Psoas muscle (tissue), 8 donors: Measurements from ENCODE around the gene COL26A1. TPM values are rescaled to one million over a fixed set of nuclear protein-coding genes. Genes with fewer than 3 reads are reported as not detected.
A peak's percentile ranks its signal among the peaks of the same experiment; 100 is the strongest.

Experiments
- ATAC-seq, 4 donors: fragments of 200-7000 bp; cut with Tn5 transposase; one replicate each; pipeline ENCODE4 v1.9.1; 2020; ENCODE audit warnings: moderate library complexity in 3 of 4, mild to moderate bottlenecking in 2 of 4
- DNase-seq, 2 donors: peaks; one replicate each; pipeline ENCODE4 v3.0.0-alpha.2; 2020
- H3K27ac ChIP-seq: fragments of 200-600 bp; one replicate; pipeline ENCODE4 v1.8.0; 2022
- H3K27me3 ChIP-seq, 3 donors: fragments of 200-600 bp in 1 of 3; one replicate each; pipeline versions ENCODE4 v1.6.1 to v1.8.0; 2013 to 2022; ENCODE audit warnings: low read length in 2 of 3, mild to moderate bottlenecking in 2 of 3, moderate library complexity in 1 of 3; ENCODE audit not compliant: insufficient read depth in 3 of 3
- H3K36me3 ChIP-seq, 2 donors: fragments of 200-600 bp in 1 of 2; one replicate each; pipeline versions ENCODE4 v1.6.1 to v1.8.0; 2013 to 2022; ENCODE audit warnings: low read depth in 1 of 2, mild to moderate bottlenecking in 1 of 2, moderate library complexity in 1 of 2; ENCODE audit not compliant: insufficient read depth in 1 of 2
- H3K4me1 ChIP-seq: fragments of 200-600 bp; one replicate; pipeline ENCODE4 v1.8.0; 2022
- H3K4me3 ChIP-seq: fragments of 200-600 bp; one replicate; pipeline ENCODE4 v1.8.0; 2022; ENCODE audit warnings: mild to moderate bottlenecking
- H3K9me3 ChIP-seq: fragments of 200-600 bp; one replicate; pipeline ENCODE4 v1.8.0; 2022
- CTCF ChIP-seq: fragments of 200-600 bp; IDR thresholded peaks from one replicate; pipeline ENCODE4 v1.8.0; 2022; ENCODE audit warnings: antibody characterized with exemption
- WGBS, 3 donors: extraction: QIAGEN DNeasy Blood & Tissue Kit; methylation state at CpG; one replicate each; pipeline versions ENCODE4 v1.1.6 to v1.1.7; 2013; 5-methylcytosine and 5-hydroxymethylcytosine counted together
- intact Hi-C, 2 donors: fragments of 100-400 bp; cut with DNase I; formaldehyde crosslinking; loops; one replicate each; pipeline versions ENCODE4 v1.11.0 to v1.14.2; 2022
- polyA plus RNA-seq, 3 donors: library from polyadenylated mRNA; stranded (reverse); fragments of 200-250 nt; gene quantifications; one replicate each; pipeline ENCODE4 v1.2.3, GENCODE V29; 2013
- total RNA-seq, 4 donors: library from RNA; stranded (reverse); fragmentation: NEBNext Ultra II Directional in 2 of 4; extraction: Animal tissue kit (Norgen Biotek cat#: 25700) in 2 of 4; gene quantifications; one replicate each; pipeline versions ENCODE4 v1.2.1 to v1.2.4, GENCODE V29; 2021 to 2023
- donor health status: healthy with polysubstance abuse.
- donor health status: DM: no; HTN: no; CAD: no; lungs with moderate emphysema.
- donor health status: Bipolar disorder and iron deficiency.
- donor health status: healthy.
- donor health status: DM: yes; HTN: yes; CAD: no.
- donor health status: DM: no; HTN: no; CAD: no.
- donor health status: DM: no; HTN: no; CAD: no.
- donor health status: DM: yes; HTN: yes; CAD: no.

Gene COL26A1
- total and polyA plus RNA-seq, 7 donors = 0.03 TPM; not detected in 6

GRCh38 chr7:101537935-101538595, 175.4 kb downstream of the COL26A1 start:
- Histone ChIP-seq H3K9me3 (no peaks in the 10 kb centered on the region), H3K27ac (no peak overlapping the region), H3K36me3 (no peaks in the 10 kb centered on the region), H3K4me1 (no peaks in the 10 kb centered on the region), H3K27me3 (no peaks in the 10 kb centered on the region), H3K4me3 (no peak overlapping the region)
- no peak for TF ChIP-seq CTCF
- 81 to 86% (median 83%) methylated on average over 17 of the region's 17 CpGs for WGBS, 3 donors
- DNase-seq = no peak
- no peak for ATAC-seq
- intact Hi-C loops = loop anchor here (2.0 to 10.0 kb wide), 2 partner anchors 173 kb away; partner anchors contain the start of gene COL26A1 (in 1 of the 2)

GRCh38 chr7:101538596-101539459, 176.2 kb downstream of the COL26A1 start:
- 30 to 32% (median 30%) methylated on average over 14 to 15 of the region's 15 CpGs for WGBS, 3 donors
- TF ChIP-seq CTCF = peak; percentile 87
- Histone ChIP-seq H3K27ac (no peak overlapping the region), H3K9me3 (no peaks in the 10 kb centered on the region), H3K4me3 (no peak overlapping the region), H3K4me1 (no peaks in the 10 kb centered on the region), H3K27me3 (no peaks in the 10 kb centered on the region), H3K36me3 (no peaks in the 10 kb centered on the region)
- ATAC-seq = peak; percentile 60 to 72 (median 64)
- intact Hi-C loops = loop anchor here (2.0 to 10.0 kb wide), 2 partner anchors 174 kb away; partner anchors contain the start of gene COL26A1 (in 1 of the 2)
- DNase-seq = peak; percentile 52 to 68

- Histone ChIP-seq H3K27me3 (no peaks in the 10 kb centered on the region), H3K36me3 (no peaks in the 10 kb centered on the region), H3K4me1 (no peaks in the 10 kb centered on the region), H3K27ac (no peak overlapping the region), H3K4me3 (no peak overlapping the region), H3K9me3 (no peaks in the 10 kb centered on the region)
- TF ChIP-seq CTCF = no peak
- ATAC-seq (no peak), DNase-seq (no peak)
- WGBS, 3 donors = 79 to 85% (median 81%) methylated on average over 13 of the region's 13 CpGs
- intact Hi-C loops = loop anchor here (2.0 to 10.0 kb wide), 3 partner anchors 175 to 845 kb away; partner anchors contain the start of gene COL26A1 (in 1 of the 2)
Measured at GRCh38 chr7:101539784-101540183, 177.1 kb downstream of the COL26A1 start.

- no peaks in the 10 kb centered on the region for H3K9me3 ChIP-seq
- H3K27ac ChIP-seq = no peak overlapping the region
- H3K4me1 ChIP-seq = no peaks in the 10 kb centered on the region
- intact Hi-C loops = loop anchor here (1.0 to 10.0 kb wide), 3 partner anchors 272 to 842 kb away; no protein-coding TSS in a partner anchor
- no peak overlapping the region for H3K4me3 ChIP-seq
- H3K27me3 ChIP-seq = no peaks in the 10 kb centered on the region
- DNase-seq (peak; percentile 53 to 73), ATAC-seq (peak; percentile 50 to 82 (median 68))
- no peaks in the 10 kb centered on the region for H3K36me3 ChIP-seq
- peak; percentile 89 for TF ChIP-seq CTCF
- 21 to 27% (median 24%) methylated on average over 16 of the region's 16 CpGs for WGBS, 3 donors
Measured at GRCh38 chr7:101542527-101543241, 180.0 kb downstream of the COL26A1 start.
